ENCODE results near the gene FAM240A.

DNA sequence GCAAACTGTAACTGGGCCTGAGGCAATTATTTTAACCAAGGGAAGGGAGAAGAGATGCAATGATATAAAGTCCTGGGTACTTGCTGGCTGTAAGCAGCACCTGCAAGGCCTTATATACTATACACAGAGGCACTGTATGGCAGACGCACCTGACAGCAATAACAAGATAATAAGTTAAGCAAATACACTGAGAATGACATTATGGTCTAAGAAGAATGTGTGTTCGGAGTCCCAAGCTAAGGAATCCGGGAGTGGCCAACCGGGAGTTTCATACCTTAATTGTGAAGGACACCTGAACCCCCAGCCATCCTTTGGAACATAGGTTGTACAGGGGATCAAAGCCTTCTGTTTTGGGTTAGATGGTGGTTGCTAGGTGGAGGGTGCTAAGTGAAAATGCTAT lies 13.7 kb downstream of the FAM240A start:
- TF ChIP-seq POLR2A (IDR thresholded peaks at IDR 0.05), result no peak
- TF ChIP-seq, protein P1, sequence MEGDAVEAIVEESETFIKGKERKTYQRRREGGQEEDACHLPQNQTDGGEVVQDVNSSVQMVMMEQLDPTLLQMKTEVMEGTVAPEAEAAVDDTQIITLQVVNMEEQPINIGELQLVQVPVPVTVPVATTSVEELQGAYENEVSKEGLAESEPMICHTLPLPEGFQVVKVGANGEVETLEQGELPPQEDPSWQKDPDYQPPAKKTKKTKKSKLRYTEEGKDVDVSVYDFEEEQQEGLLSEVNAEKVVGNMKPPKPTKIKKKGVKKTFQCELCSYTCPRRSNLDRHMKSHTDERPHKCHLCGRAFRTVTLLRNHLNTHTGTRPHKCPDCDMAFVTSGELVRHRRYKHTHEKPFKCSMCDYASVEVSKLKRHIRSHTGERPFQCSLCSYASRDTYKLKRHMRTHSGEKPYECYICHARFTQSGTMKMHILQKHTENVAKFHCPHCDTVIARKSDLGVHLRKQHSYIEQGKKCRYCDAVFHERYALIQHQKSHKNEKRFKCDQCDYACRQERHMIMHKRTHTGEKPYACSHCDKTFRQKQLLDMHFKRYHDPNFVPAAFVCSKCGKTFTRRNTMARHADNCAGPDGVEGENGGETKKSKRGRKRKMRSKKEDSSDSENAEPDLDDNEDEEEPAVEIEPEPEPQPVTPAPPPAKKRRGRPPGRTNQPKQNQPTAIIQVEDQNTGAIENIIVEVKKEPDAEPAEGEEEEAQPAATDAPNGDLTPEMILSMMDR (IDR thresholded peaks at IDR 0.05), result no peak
- TF ChIP-seq EP300 (IDR thresholded peaks at IDR 0.05), result no peak

All from tibial nerve (tissue), 4 donors.